Iris pigment epithelial cell (primary cell): Measurements from ENCODE around the gene UNG.

ENCODE experiments used
- DNase-seq: peaks from one replicate; pipeline ENCODE4 v3.0.0-alpha.2; 2011; ENCODE audit warnings: low read depth

UNG gene

DNA sequence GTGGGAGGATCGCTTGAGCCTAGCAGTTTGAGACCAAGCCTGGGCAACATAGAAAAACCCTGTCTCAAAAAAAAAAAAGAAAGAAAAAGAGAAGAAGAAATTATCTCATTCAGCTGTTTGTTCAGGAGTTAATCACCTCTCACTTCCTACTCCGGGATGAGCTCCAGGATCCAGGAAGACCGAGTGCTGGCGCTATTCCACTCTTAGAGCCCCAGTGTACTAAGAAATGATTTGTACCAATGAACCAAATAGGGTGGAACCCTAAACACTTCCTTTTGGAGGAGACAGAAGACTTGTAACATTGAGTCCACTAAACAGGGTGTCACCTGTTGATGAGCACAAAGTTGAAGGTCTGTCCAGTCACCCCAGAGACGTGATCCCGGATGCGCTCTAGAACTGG lies 7.7 kb upstream of the UNG start:
- DNase-seq = no peak

DNA sequence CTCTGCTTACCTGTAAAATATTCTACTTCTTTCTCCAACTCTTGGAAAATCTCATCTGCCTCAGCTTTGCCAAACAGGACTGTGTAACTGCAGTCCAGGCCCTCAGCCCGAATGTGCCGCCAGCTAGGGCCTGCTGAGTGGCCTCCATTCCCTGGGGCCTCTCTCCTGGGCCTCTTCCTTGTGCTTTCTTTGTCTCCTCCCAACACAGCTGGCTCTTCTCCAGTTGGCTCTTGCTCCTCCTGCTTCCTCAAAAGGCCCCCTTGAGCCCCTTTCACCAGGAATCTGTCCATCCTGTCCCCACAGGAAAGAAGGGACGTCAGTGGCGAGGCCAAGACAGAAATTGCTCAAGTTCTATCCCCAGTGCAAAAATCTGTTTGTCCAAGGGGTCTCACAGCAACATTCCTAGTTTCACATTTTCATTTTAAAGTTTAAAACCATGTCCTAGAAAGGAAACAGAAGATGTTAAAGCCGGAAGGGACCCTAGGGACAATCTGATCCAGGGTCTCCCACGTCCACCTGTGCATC lies 4.8 kb upstream of the UNG start:
- no peak for DNase-seq

DNA sequence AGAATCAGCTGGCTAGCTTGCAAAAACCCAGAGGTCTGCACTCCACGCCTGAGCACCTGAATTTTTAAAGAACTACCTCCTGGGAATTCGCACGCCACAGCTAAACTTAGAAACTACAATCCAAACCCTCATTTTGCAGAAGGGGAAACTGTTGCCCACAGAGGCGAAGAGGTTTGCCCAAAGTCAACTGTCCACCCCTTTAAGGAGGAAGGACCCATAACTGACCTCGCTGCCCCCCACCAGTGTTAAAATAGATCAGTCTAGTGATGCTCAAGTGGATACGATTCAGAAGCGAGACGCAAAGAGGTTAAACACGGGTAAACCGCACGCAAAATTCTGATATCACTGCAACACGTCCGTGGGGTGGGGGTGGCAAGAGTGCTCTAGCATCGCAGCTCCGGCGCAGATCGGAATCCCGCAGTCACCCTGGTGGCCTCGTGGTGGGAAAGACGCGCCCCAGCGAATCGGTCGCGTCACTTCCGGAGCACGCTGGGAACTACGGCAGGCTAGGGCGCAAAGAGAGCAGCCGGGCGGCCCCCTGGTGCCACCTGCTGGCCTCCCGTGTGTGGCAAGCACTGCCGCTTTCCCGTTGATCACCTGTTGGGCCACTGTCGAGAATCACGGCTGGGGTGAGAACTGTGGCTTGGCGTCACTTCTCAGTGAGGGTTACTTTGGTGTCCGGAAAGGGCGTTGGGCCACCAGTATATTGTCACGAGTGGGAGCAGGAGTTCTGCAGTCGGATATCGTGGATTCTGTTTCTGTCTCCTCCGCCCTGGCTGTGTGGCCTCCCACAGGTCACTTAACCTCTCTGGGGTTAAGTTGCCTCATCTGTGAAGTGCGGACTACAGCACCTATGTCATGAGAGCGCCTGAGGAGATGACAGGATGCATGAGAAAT lies 4.1 kb upstream of the UNG start, which contains the start of gene ALKBH2:
ALKBH2 (minus strand) TSS at position 451 of the 897 bp plus-strand sequence. CDS start 686 bp downstream, outside the sequence.
- peak; percentile 89 for DNase-seq

GRCh38 chr12:109097140-109097434 lies 310 bp upstream of the UNG start:
- no peak for DNase-seq

GRCh38 chr12:109098183-109098604 lies 797 bp downstream of the UNG start:
- DNase-seq = peak; percentile 62

- no peak for DNase-seq
Observed at GRCh38 chr12:109098651-109099050, 1.3 kb downstream of the UNG start.

DNA sequence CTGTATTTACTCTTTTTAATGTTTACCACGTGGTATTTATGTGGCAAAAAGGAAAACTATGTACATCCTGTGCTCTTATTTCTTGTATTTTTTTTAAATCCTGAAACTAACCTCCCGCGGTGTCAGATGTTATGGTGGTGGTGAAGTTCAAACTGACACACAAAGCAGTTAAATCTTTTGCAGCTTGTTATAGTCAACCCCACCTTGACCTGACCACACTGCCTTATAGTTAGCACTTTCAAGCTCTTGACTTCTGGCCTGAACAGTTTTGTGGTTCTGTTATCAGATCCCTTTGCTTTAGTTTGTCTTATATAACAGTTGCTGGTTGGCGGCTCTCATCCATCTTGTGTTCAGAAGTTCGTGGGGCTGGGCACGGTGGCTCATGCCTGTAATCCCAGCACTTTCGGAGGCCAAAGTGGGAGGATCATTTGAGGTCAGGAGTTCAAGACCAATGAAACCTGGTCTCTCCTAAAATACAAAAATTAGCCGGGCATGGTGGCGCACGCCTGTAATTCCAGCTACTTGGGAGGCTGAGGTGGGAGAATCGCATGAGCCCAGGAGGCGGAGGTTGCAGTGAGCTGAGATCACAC lies 2.1 kb downstream of the UNG start:
- peak; percentile 27 for DNase-seq

DNA sequence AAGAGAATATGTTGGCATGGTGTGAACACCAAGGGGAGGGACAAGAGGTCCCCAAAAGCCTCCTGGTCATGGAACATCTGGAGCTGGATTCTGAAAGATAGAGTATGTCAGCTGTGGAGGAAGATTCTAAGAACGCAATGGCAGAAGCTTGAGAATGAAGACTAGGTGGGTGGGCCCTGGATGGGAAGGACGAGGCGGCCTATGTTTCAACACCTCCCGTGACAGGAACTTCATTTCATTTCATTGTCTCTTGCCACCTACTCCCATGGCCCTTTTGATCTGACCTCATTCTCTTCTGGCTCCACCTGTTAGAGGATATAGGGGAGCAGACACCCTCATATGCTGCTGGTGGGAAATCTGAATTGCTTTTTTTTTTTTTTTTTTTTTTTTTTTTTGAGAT lies 3.3 kb downstream of the UNG start:
- no peak for DNase-seq

DNA sequence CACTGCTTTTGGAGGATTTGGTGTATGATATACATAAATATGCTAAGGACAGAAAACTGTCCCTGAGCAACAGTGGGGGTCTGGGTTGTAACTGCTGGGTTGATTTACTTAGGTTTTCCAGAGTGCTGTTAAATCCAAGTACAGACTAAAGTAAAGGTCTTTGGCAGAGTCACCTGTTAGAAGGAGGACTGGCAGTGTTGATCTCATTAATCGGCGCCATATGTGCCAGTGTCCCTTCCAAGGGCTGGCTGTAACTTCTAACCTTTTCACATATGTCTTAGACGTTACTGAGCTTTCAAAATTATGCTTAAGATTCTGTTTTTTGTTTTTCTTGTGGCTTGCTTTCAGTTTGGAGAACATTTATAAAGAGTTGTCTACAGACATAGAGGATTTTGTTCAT lies 5.1 kb downstream of the UNG start:
- no peak for DNase-seq

DNA sequence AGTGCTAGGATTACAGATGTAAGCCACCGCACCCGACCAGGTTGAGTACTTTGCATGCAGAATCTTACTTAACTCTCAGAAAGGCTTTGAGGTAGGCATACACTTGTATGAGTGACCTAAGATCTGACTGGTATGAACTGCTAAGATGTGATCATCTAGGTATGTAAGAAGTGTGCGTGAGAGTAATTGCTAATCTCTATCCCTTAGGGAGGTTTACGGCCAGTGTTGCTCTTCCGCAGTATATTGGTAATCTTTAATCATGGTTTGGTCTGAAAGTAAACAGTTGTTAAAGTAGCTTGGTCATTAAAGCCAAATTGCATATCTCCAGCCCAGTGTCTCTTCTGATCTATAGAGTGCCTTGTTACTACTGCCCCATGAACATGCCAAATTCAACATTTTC lies 7.8 kb downstream of the UNG start:
- DNase-seq = no peak

DNA sequence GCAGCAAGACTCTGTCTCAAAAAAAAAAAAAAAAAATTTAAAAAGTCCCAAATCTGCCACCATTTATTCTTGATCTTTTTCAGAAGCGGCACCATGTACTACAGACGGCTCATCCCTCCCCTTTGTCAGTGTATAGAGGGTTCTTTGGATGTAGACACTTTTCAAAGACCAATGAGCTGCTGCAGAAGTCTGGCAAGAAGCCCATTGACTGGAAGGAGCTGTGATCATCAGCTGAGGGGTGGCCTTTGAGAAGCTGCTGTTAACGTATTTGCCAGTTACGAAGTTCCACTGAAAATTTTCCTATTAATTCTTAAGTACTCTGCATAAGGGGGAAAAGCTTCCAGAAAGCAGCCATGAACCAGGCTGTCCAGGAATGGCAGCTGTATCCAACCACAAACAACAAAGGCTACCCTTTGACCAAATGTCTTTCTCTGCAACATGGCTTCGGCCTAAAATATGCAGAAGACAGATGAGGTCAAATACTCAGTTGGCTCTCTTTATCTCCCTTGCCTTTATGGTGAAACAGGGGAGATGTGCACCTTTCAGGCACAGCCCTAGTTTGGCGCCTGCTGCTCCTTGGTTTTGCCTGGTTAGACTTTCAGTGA lies 12.5 kb downstream of the UNG start:
- no peak for DNase-seq

GRCh38 chr12:109110988-109111495 lies 13.6 kb downstream of the UNG start:
- DNase-seq = peak; percentile 82

GRCh38 chr12:109112720-109113465 lies 15.5 kb downstream of the UNG start:
- DNase-seq = no peak

DNA sequence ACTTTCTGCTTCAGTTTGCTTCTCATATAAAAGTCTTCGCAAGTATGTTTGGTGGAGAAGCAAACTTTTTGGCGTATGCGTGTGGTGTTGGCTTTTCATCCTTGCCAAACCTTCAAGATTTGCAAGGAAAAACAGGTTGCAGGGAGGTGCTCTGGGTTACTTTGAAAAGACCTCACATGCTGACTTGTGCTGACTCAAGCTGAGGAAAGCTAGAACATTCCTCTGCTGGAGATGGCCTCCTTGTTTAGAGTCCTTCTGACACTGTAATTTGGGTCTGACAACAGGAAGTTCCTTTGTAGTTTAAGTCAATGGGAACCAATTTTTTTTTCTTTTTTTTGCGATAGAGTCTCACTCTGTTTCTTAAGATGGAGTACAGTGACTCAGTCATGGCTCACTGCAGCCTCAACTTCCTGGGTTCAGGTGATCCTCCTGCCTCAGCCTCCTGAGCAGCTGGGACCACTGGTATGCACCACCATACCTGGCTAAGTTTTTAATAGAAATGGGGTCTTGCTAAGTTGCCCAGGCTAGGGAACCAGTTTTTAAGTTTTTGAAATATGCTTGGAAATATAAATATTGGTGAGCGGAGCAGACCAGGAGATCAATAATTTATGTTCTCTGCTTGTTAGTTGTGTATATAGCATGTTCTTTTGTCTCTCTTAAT lies 16.4 kb downstream of the UNG start:
- no peak for DNase-seq

DNA sequence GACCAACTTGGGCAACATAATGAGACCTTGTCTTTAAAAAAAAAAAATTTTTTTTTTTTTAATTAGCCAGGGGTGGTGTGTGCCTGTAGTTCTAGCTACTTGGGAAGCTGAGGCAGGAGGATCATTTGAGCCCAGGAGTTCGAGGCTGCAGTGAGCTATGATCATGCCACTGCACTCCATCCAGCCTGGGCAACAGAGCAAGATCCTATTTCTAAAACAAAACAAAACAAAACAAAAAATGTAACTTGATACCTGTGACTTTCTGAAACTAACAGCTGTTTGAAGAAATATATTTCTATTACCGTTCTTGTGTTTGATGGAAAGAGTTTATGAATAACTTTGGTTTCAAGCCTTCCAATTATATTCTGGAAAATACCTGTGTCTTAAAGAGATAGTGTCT lies 17.2 kb downstream of the UNG start:
- no peak for DNase-seq

- no peak for DNase-seq
Observed at GRCh38 chr12:109115404-109115757, 18.0 kb downstream of the UNG start.

DNA sequence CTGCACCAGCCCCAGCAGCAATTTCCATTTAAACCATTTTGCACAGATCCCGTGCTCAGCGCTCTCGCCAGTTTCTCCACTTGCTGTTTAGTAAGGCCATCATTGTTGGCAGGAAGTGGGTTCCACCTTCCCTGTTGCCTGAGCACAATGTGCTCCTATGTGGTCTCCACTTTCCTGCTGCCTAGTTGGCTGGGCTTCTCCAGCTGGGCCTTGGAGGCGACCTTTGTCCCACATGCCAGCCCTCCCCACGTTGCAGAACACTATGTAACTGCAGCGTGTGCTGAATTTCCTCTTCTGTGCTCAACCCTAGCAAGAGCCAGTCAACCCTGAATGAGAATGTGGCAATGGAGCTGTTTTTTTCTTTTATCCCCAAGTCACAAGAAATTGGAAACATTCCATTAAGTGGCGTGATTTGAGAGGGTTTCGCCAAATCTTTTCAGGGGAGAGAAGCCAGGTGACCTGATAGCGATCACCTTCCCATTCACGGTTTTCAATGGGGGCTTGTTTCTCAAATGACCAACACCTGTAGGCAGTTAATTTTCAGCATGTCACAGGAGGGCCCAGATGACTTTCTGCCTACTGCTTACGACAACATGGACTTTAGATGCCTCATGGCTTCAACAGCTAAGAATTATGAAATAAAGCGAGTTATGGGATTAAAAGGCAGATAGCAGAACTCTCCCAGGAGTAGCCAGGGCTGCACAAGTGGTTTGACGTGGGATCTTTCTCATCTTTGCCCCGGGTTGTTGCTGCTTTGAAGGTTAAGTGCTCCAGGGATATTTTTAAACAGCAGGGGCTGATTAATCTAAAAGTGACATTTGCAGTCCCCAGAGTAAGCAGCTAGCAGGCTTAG lies 18.6 kb downstream of the UNG start, which contains the start of gene ACACB:
ACACB (plus strand) TSS at position 830 of the 853 bp plus-strand sequence. CDS start 22,819 bp downstream, outside the sequence.
- DNase-seq = no peak

DNA sequence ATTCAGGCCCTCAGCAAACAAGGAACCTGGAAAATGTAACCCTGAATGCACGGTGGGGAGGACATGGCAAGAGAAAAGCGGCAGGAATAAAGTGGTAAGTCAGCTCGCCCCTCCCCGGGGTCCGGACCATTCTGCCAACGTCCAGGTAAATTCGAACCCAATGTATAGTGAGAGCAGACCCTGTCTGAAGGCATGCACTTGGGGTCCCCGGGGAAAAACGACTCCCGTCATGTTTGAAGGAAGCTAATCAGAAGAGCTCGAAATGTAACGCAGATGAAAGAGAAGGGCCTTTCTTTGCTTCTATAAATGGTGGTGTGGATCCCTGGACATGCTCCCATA lies 19.2 kb downstream of the UNG start:
- no peak for DNase-seq

- DNase-seq = no peak
Observed at GRCh38 chr12:109120095-109120494, 22.7 kb downstream of the UNG start.

GRCh38 chr12:109120557-109120956 lies 23.2 kb downstream of the UNG start:
- no peak for DNase-seq
